Osteocyte (in vitro differentiated cells): Measurements from ENCODE around the gene SLC30A4. TPM values are rescaled to one million over a fixed set of nuclear protein-coding genes. Genes with fewer than 3 reads are reported as not detected.

Experiments
- DNase-seq: peaks from one replicate; pipeline ENCODE4 v3.0.0; 2021; ENCODE audit warnings: mixed read lengths; ENCODE audit not compliant: unreplicated experiment; ENCODE audit errors: extremely low spot score
- H3K27ac Mint-ChIP-seq: one replicate; pipeline ENCODE4 v1.8.0; 2021; ENCODE audit warnings: mild to moderate bottlenecking, mixed read lengths; ENCODE audit not compliant: unreplicated experiment
- H3K27me3 Mint-ChIP-seq: one replicate; pipeline ENCODE4 v1.8.0; 2021; ENCODE audit warnings: mixed read lengths; ENCODE audit not compliant: unreplicated experiment
- H3K36me3 Mint-ChIP-seq: one replicate; pipeline ENCODE4 v1.8.0; 2021; ENCODE audit warnings: mixed read lengths; ENCODE audit not compliant: unreplicated experiment
- H3K4me1 Mint-ChIP-seq: one replicate; pipeline ENCODE4 v1.8.0; 2021; ENCODE audit warnings: mixed read lengths; ENCODE audit not compliant: unreplicated experiment
- H3K4me3 Mint-ChIP-seq: one replicate; pipeline ENCODE4 v1.8.0; 2021; ENCODE audit warnings: mild to moderate bottlenecking, moderate library complexity, mixed read lengths; ENCODE audit not compliant: unreplicated experiment
- H3K9me3 Mint-ChIP-seq: one replicate; pipeline ENCODE4 v1.8.0; 2021; ENCODE audit warnings: mixed read lengths; ENCODE audit not compliant: unreplicated experiment
- total RNA-seq: library from RNA; stranded (reverse); gene quantifications from 2 replicates; pipeline ENCODE4 v1.2.1, GENCODE V29; 2021
- TF ChIP-seq, protein P1 (sequence below): fragments of 200-600 bp; sonication (generic); IDR thresholded peaks from 2 replicates; pipeline ENCODE4 v1.5.0; 2021; ENCODE audit warnings: antibody characterized with exemption, mild to moderate bottlenecking, moderate library complexity

Gene SLC30A4
- total RNA-seq, 1 donor from 2014 or later: 14.8 TPM

DNA sequence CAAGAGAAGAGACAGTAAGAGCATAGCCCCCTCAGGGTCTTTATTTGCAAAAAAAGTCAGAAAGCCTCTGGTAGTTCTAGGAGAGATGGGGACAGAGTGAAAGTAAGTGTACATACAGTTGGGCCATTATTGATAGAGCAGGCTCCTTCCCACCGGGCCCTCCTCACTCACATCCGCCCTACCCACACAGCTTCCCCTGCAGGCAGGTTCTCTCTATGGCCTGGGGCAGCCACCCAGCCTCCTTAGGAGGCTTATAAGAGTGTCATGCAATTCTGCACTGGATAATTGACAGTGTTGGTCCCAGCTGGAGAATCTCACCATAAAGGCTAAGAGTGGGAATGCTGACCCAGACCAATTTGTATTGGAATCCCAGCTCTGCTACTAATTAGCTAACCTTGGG lies 49.5 kb downstream of the SLC30A4 start:
- H3K4me3 Mint-ChIP-seq: no peak overlapping the region
- no peaks in the 10 kb centered on the region for H3K9me3 Mint-ChIP-seq
- TF ChIP-seq, protein P1, sequence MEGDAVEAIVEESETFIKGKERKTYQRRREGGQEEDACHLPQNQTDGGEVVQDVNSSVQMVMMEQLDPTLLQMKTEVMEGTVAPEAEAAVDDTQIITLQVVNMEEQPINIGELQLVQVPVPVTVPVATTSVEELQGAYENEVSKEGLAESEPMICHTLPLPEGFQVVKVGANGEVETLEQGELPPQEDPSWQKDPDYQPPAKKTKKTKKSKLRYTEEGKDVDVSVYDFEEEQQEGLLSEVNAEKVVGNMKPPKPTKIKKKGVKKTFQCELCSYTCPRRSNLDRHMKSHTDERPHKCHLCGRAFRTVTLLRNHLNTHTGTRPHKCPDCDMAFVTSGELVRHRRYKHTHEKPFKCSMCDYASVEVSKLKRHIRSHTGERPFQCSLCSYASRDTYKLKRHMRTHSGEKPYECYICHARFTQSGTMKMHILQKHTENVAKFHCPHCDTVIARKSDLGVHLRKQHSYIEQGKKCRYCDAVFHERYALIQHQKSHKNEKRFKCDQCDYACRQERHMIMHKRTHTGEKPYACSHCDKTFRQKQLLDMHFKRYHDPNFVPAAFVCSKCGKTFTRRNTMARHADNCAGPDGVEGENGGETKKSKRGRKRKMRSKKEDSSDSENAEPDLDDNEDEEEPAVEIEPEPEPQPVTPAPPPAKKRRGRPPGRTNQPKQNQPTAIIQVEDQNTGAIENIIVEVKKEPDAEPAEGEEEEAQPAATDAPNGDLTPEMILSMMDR: no peak
- H3K4me1 Mint-ChIP-seq: peaks cover 7% of the 10 kb centered on the region
- no peaks in the 10 kb centered on the region for H3K36me3 Mint-ChIP-seq
- DNase-seq: peak; percentile 49
- peaks cover 32% of the 10 kb centered on the region for H3K27me3 Mint-ChIP-seq
- no peak overlapping the region for H3K27ac Mint-ChIP-seq

DNA sequence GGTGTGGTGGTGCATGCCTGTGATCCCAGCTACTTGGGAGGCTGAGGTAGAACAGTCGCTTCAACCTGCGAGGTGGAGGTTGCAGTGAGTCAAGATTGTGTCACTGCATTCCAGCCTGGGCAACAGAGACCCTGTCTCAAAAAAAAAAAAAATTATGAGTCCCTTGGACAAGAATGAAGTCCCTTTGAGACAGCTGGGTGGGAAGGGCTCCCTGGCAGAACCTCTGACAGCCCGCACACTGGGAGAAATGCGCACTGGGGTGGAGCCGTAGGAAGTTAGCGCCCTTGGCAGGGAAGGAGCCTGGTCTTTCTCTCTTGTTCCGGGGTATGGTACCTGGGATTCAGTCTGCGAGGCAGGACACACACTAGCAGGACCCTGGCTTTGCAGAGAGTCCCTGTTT lies 51.4 kb downstream of the SLC30A4 start:
- TF ChIP-seq, protein P1: no peak
- Mint-ChIP-seq H3K4me1 (peaks cover 2% of the 10 kb centered on the region), H3K4me3 (no peak overlapping the region), H3K27ac (no peak overlapping the region), H3K9me3 (no peaks in the 10 kb centered on the region), H3K27me3 (peaks cover 35% of the 10 kb centered on the region), H3K36me3 (no peaks in the 10 kb centered on the region)
- DNase-seq: peak; percentile 46

DNA sequence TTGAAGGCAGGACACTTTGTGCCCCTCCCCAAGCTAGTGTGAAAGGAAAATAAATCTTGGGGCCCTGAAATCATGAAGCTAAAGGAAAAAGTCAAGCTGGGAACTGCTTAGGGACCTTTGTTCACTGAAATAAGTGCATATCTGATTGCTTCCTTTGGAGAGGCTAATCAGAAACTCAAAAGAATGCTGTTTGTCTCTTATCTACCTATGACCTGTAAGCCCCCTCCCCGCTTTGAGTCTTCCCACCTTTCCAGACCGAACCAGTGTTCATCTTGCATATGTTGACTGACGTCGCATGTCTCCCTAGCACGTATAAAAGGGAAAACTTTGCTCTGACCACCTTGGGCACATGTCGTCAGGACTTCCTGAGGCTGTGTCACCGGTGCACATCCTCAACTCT lies 53.1 kb downstream of the SLC30A4 start:
- H3K4me3 Mint-ChIP-seq: no peak overlapping the region
- no peak overlapping the region for H3K27ac Mint-ChIP-seq
- no peaks in the 10 kb centered on the region for H3K36me3 Mint-ChIP-seq
- no peak for DNase-seq
- H3K9me3 Mint-ChIP-seq: no peaks in the 10 kb centered on the region
- peaks cover 35% of the 10 kb centered on the region for H3K27me3 Mint-ChIP-seq
- TF ChIP-seq, protein P1: no peak
- H3K4me1 Mint-ChIP-seq: peaks cover 2% of the 10 kb centered on the region

DNA sequence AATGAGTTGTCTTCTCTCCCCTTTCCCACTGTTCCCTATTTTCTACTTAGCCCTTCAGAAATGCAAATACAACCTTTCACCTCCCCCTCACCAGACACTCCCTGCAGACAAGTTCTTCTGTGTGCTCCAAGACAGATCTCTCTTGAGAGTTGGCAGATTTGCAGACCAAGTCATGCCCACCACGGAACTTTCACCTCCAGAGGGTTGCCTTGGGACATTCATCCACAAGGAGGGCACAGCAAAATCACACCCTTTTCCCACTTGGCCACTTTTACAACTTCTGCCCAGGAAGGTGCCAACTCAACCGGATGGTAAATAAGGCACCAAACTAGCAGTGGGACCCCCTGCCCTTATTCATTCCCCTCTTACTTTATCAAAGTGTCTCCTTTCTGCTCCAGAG lies 53.5 kb downstream of the SLC30A4 start:
- Mint-ChIP-seq H3K36me3 (no peaks in the 10 kb centered on the region), H3K9me3 (no peaks in the 10 kb centered on the region), H3K4me3 (no peak overlapping the region), H3K27ac (no peak overlapping the region), H3K4me1 (peaks cover 2% of the 10 kb centered on the region), H3K27me3 (peaks cover 35% of the 10 kb centered on the region)
- DNase-seq: peak; percentile 46
- TF ChIP-seq, protein P1: no peak

DNA sequence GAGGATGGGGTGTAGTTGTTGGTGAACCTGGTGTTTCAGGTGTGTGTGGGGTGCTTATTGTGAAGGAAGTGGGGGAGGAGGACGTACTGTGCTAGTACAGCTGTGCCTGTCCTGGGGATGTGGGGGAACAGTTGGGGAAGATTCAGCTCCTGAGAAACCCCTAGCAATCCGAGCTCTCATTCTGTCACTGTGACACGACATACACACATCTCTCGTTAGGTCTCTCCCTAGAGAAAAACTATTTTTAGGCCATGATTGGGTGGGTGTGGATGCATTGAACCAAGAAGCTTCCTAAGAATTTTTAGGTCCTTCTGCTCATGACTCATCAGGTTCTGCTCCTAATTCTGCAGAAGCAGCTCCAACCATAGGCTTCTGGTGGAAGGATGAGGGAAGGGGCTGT lies 54.3 kb downstream of the SLC30A4 start:
- Mint-ChIP-seq H3K9me3 (no peaks in the 10 kb centered on the region), H3K36me3 (no peaks in the 10 kb centered on the region), H3K27me3 (peaks cover 35% of the 10 kb centered on the region), H3K4me1 (peaks cover 2% of the 10 kb centered on the region), H3K27ac (no peak overlapping the region), H3K4me3 (no peak overlapping the region)
- TF ChIP-seq, protein P1: no peak
- DNase-seq: peak; percentile 25
